IMR-90 (cell line): ENCODE results near the gene MAN2B1.

Source experiments
- POLR2A ChIP-seq: IDR thresholded peaks from 2 replicates; pipeline ENCODE4 v1.6.1; 2012; ENCODE audit warnings: mild to moderate bottlenecking, low read depth, low read length
- RAD21 ChIP-seq: IDR thresholded peaks from 2 replicates; pipeline ENCODE4 v1.6.1; 2012; ENCODE audit warnings: low read length, improper control_type of control experiment
- RFX5 ChIP-seq: IDR thresholded peaks from 2 replicates; pipeline ENCODE4 v1.8.0; 2012; ENCODE audit warnings: low read depth, mild to moderate bottlenecking, low read length, moderate library complexity
- TF ChIP-seq, protein P1 (sequence below): conservative IDR thresholded peaks from 2 replicates; pipeline ENCODE4 v1.5.1; 2012; ENCODE audit warnings: mild to moderate bottlenecking, low read depth, low read length, improper control_type of control experiment
- TF ChIP-seq, protein P2 (sequence below): fragments of 150-350 bp; IDR thresholded peaks from 2 replicates; pipeline ENCODE4 v1.6.1; 2017; ENCODE audit warnings: mild to moderate bottlenecking, antibody characterized with exemption, low read length, low read depth

DNA sequence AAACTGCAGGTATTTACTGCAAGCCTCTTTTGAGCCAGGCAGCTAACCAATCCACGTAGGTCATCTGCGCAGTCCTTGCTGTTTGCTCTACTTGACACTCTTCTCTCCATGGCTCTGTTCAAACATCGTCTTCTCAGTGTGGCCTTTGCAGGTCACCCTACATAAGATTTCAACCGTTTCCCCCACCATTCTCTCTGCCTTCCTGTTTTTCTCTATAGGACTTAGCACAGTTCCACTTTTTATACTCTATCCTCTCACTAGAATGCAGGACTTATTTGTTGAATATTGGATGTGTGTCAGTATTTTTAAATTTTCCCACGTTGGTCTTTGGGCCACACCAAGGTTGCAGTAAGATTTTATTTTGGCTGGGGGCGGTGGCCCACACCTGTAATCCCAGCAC lies 31.6 kb upstream of the MAN2B1 start:
- TF ChIP-seq RFX5 = no peak
- TF ChIP-seq RAD21 = no peak
- TF ChIP-seq, protein P1, sequence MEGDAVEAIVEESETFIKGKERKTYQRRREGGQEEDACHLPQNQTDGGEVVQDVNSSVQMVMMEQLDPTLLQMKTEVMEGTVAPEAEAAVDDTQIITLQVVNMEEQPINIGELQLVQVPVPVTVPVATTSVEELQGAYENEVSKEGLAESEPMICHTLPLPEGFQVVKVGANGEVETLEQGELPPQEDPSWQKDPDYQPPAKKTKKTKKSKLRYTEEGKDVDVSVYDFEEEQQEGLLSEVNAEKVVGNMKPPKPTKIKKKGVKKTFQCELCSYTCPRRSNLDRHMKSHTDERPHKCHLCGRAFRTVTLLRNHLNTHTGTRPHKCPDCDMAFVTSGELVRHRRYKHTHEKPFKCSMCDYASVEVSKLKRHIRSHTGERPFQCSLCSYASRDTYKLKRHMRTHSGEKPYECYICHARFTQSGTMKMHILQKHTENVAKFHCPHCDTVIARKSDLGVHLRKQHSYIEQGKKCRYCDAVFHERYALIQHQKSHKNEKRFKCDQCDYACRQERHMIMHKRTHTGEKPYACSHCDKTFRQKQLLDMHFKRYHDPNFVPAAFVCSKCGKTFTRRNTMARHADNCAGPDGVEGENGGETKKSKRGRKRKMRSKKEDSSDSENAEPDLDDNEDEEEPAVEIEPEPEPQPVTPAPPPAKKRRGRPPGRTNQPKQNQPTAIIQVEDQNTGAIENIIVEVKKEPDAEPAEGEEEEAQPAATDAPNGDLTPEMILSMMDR = no peak
- TF ChIP-seq POLR2A = no peak
- TF ChIP-seq, protein P2, sequence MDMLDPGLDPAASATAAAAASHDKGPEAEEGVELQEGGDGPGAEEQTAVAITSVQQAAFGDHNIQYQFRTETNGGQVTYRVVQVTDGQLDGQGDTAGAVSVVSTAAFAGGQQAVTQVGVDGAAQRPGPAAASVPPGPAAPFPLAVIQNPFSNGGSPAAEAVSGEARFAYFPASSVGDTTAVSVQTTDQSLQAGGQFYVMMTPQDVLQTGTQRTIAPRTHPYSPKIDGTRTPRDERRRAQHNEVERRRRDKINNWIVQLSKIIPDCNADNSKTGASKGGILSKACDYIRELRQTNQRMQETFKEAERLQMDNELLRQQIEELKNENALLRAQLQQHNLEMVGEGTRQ = no peak
